GM23338 (cell line): Measurements from ENCODE around the gene SMPDL3B. TPM values are rescaled to one million over a fixed set of nuclear protein-coding genes. Genes with fewer than 3 reads are reported as not detected.

Source experiments
- ATAC-seq: fragments of 200-7000 bp; cut with Tn5 transposase; 3 replicates; pipeline ENCODE4 v1.9.1; 2020
- DNase-seq: peaks from one replicate; pipeline ENCODE4 v3.0.0-alpha.2; 2015; ENCODE audit warnings: low spot score
- H2AFZ ChIP-seq: fragments of 200-600 bp; sonication (generic); 2 replicates; pipeline ENCODE4 v1.8.0; 2016; ENCODE audit warnings: antibody characterized with exemption, mild to moderate bottlenecking, moderate library complexity
- H3F3A ChIP-seq: fragments of 200-600 bp; sonication (generic); replicated peaks from 2 replicates; pipeline ENCODE4 v1.8.0; 2017; ENCODE audit warnings: antibody characterized with exemption, mixed run types, low read depth
- H3K27ac ChIP-seq: fragments of 200-600 bp; sonication (generic); 2 replicates; pipeline ENCODE4 v1.6.1; 2016; ENCODE audit warnings: low read depth
- H3K27me3 ChIP-seq: fragments of 200-600 bp; sonication (generic); 2 replicates; pipeline ENCODE4 v1.8.0; 2016; ENCODE audit warnings: mild to moderate bottlenecking, mixed run types, moderate library complexity; ENCODE audit not compliant: insufficient read depth
- H3K36me3 ChIP-seq: fragments of 200-600 bp; sonication (generic); 2 replicates; pipeline ENCODE4 v1.8.0; 2016; ENCODE audit warnings: mild to moderate bottlenecking; ENCODE audit not compliant: insufficient read depth
- H3K4me1 ChIP-seq: fragments of 200-600 bp; sonication (generic); 2 replicates; pipeline ENCODE4 v1.8.0; 2016; ENCODE audit warnings: mild to moderate bottlenecking, moderate library complexity; ENCODE audit not compliant: insufficient read depth
- H3K4me2 ChIP-seq: fragments of 200-600 bp; sonication (generic); 2 replicates; pipeline ENCODE4 v1.7.1; 2017; ENCODE audit warnings: mixed run types
- H3K4me3 ChIP-seq: fragments of 200-600 bp; sonication (generic); 2 replicates; pipeline ENCODE4 v1.6.1; 2016; ENCODE audit warnings: mixed run types
- H3K79me2 ChIP-seq: fragments of 200-600 bp; sonication (generic); replicated peaks from 2 replicates; pipeline ENCODE4 v1.8.0; 2017; ENCODE audit warnings: mild to moderate bottlenecking; ENCODE audit not compliant: insufficient read depth
- H3K9me2 ChIP-seq: fragments of 200-600 bp; sonication (generic); 2 replicates; pipeline ENCODE4 v1.8.0; 2017; ENCODE audit not compliant: insufficient read depth
- H4K20me1 ChIP-seq: fragments of 200-600 bp; sonication (generic); replicated peaks from 2 replicates; pipeline ENCODE4 v1.8.0; 2017; ENCODE audit warnings: mild to moderate bottlenecking; ENCODE audit not compliant: insufficient read depth
- H3K27ac Mint-ChIP-seq: 2 replicates; pipeline ENCODE4 v1.8.0; 2020; ENCODE audit warnings: inconsistent platforms, mild to moderate bottlenecking, moderate library complexity, mixed read lengths
- H3K27me3 Mint-ChIP-seq: 3 replicates; pipeline ENCODE4 v1.8.0; 2022; ENCODE audit warnings: low read depth, mild to moderate bottlenecking, moderate library complexity, mixed read lengths, inconsistent platforms; ENCODE audit not compliant: insufficient read depth, poor library complexity
- H3K36me3 Mint-ChIP-seq: 3 replicates; pipeline ENCODE4 v1.8.0; 2021; ENCODE audit warnings: low read depth, mild to moderate bottlenecking, inconsistent platforms, moderate library complexity, mixed read lengths
- H3K4me1 Mint-ChIP-seq: 3 replicates; pipeline ENCODE4 v1.8.0; 2020; ENCODE audit warnings: mild to moderate bottlenecking, inconsistent platforms, mixed read lengths
- H3K4me3 Mint-ChIP-seq: 3 replicates; pipeline ENCODE4 v1.8.0; 2021; ENCODE audit warnings: moderate library complexity, mild to moderate bottlenecking, inconsistent platforms, mixed read lengths
- H3K9me3 Mint-ChIP-seq: 3 replicates; pipeline ENCODE4 v1.8.0; 2020; ENCODE audit warnings: moderate library complexity, mild to moderate bottlenecking, inconsistent platforms, mixed read lengths
- CTCF ChIP-seq, 2 experiments: fragments of 200-600 bp in 1 of 2; sonication (generic) in 1 of 2; conservative IDR thresholded peaks; 2 replicates each; pipeline versions ENCODE4 v1.5.1 to v1.6.1; 2016 to 2017; ENCODE audit warnings: antibody characterized with exemption in 2 of 2, low read depth in 2 of 2, mild to moderate bottlenecking in 2 of 2, moderate library complexity in 1 of 2
- ZNF114 ChIP-seq: fragments of 250-450 bp; sonication (Bioruptor Pico); IDR thresholded peaks from 2 replicates; pipeline ENCODE4 v1.5.0; 2020; ENCODE audit warnings: mild to moderate bottlenecking, moderate library complexity
- ZNF331 ChIP-seq: fragments of 250-450 bp; sonication (Bioruptor Pico); IDR thresholded peaks from 2 replicates; pipeline ENCODE4 v1.5.0; 2020; ENCODE audit warnings: low read depth, mild to moderate bottlenecking, moderate library complexity
- ZNF462 ChIP-seq: fragments of 250-450 bp; sonication (Bioruptor Pico); IDR thresholded peaks from 2 replicates; pipeline ENCODE4 v1.5.0; 2020; ENCODE audit warnings: mild to moderate bottlenecking, moderate library complexity
- polyA plus RNA-seq: library from polyadenylated mRNA; unstranded; fragments of >200 nt; fragmentation: Nextera tagmentation; extraction: Ambion mirVana; gene quantifications from 2 replicates; pipeline ENCODE4 v1.2.1, GENCODE V29; 2016
- total RNA-seq: library from RNA; depleted of rRNA; stranded (reverse); fragments of >200 nt; shearing (Covaris generic); gene quantifications from 2 replicates; pipeline ENCODE4 v1.2.3, GENCODE V29; 2014

The SMPDL3B gene
- total and polyA plus RNA-seq, 2 experiments from 2014 or later, result 39.5 to 83.1 TPM

- TF ChIP-seq CTCF (conservative IDR thresholded peaks at IDR 0.05; ENCODE audit: low read depth in 2 of 2) (no peak), ZNF462 (CRISPR knock-in tag) (no peak)
These were observed 28.6 kb downstream of the SMPDL3B start (continued) for GRCh38 chr1:27963393-27963792.

GRCh38 chr1:27966402-27967105 is 31.8 kb downstream of the SMPDL3B start:
- H3K4me3 Mint-ChIP-seq, result no peak overlapping the region
- H3K4me1 ChIP-seq, result 0 out of 2 replicates have a peak, but pooled peaks cover under 1% of the 10 kb centered on the region
- no peaks in the 10 kb centered on the region for H3K27me3 ChIP-seq
- H3K4me3 ChIP-seq, result no peak overlapping the region
- H3K4me1 Mint-ChIP-seq, result peaks cover 5% of the 10 kb centered on the region; the same call in 2 of the 3 replicates
- DNase-seq, result no peak
- H4K20me1 ChIP-seq, result 0 out of 2 replicates have a peak, but pooled peaks cover 4% of the 10 kb centered on the region
- no peak overlapping the region for H3K27ac Mint-ChIP-seq
- H3K4me2 ChIP-seq, result no peak overlapping the region
- 0 out of 2 replicates have a peak, but pooled peaks cover under 1% of the 10 kb centered on the region for H3F3A ChIP-seq
- no peaks in the 10 kb centered on the region for H3K79me2 ChIP-seq
- no peak overlapping the region for H3K27ac ChIP-seq
- ATAC-seq, result no peak
- H3K9me2 ChIP-seq, result no peaks in the 10 kb centered on the region
- no peak overlapping the region for H2AFZ ChIP-seq
- H3K27me3 Mint-ChIP-seq, result peaks cover 10% of the 10 kb centered on the region
- no peaks in the 10 kb centered on the region for H3K9me3 Mint-ChIP-seq
- H3K36me3 ChIP-seq, result no peaks in the 10 kb centered on the region; the same call in 1 of the 2 replicates
- peaks cover 6% of the 10 kb centered on the region; the same call in 2 of the 3 replicates for H3K36me3 Mint-ChIP-seq
- TF ChIP-seq ZNF331 (CRISPR knock-in tag) (no peak), ZNF114 (CRISPR knock-in tag) (no peak), ZNF462 (CRISPR knock-in tag) (no peak)
